NB4 (cell line): ENCODE results near the gene DENND5B.

Source experiments
- DNase-seq: peaks from one replicate; pipeline ENCODE4 v3.0.0; 2010; ENCODE audit warnings: low read depth
- H3K4me3 ChIP-seq: one replicate; pipeline ENCODE4 v1.5.1; 2011; ENCODE audit warnings: mild to moderate bottlenecking, low read depth, low read length, moderate library complexity
- CTCF ChIP-seq: IDR thresholded peaks from one replicate; pipeline ENCODE4 v1.5.1; 2012; ENCODE audit warnings: low read depth, low read length
- MAX ChIP-seq: IDR thresholded peaks from 2 replicates; pipeline ENCODE4 v1.6.1; 2011; ENCODE audit warnings: low read depth, low read length
- MYC ChIP-seq: IDR thresholded peaks from 2 replicates; pipeline ENCODE4 v1.6.1; 2011; ENCODE audit warnings: low read depth, low read length
- POLR2A ChIP-seq: IDR thresholded peaks from 2 replicates; pipeline ENCODE4 v1.6.1; 2011; ENCODE audit warnings: mild to moderate bottlenecking; ENCODE audit not compliant: insufficient read length; ENCODE audit errors: extremely low read depth

The DENND5B gene

GRCh38 chr12:31629756-31630732, 39.1 kb upstream of the DENND5B start:
- no peak for DNase-seq

GRCh38 chr12:31627456-31628054, 36.6 kb upstream of the DENND5B start:
- TF ChIP-seq MAX (no peak), CTCF (no peak), POLR2A (no peak), MYC (no peak)
- no peak overlapping the region for H3K4me3 ChIP-seq
- DNase-seq: no peak

More at GRCh38 chr12:31629756-31630732, 39.1 kb upstream of the DENND5B start:
- TF ChIP-seq MYC (no peak), CTCF (no peak), POLR2A (no peak), MAX (no peak)
- no peak overlapping the region for H3K4me3 ChIP-seq

- TF ChIP-seq POLR2A (no peak), CTCF (no peak), MYC (no peak), MAX (no peak)
- H3K4me3 ChIP-seq: no peak overlapping the region
These were observed 35.5 kb upstream of the DENND5B start for GRCh38 chr12:31626270-31626995.

GRCh38 chr12:31622038-31622437, 31.1 kb upstream of the DENND5B start:
- TF ChIP-seq MAX (no peak), POLR2A (no peak)
- DNase-seq: peak; percentile 20

More at GRCh38 chr12:31626270-31626995, 35.5 kb upstream of the DENND5B start:
- DNase-seq: no peak

GRCh38 chr12:31620311-31620710, 29.4 kb upstream of the DENND5B start:
- DNase-seq: no peak
- TF ChIP-seq CTCF (no peak), MYC (no peak), MAX (no peak), POLR2A (no peak)
- H3K4me3 ChIP-seq: no peak overlapping the region

More at GRCh38 chr12:31622038-31622437, 31.1 kb upstream of the DENND5B start:
- no peak overlapping the region for H3K4me3 ChIP-seq
